Breast epithelium (tissue), 4 donors: ENCODE data around the gene GMDS. TPM values are rescaled to one million over a fixed set of nuclear protein-coding genes. Genes with fewer than 3 reads are reported as not detected.

Experiments
- DNase-seq, 2 donors: peaks; one replicate each; pipeline ENCODE4 v3.0.0-alpha.2; 2019; ENCODE audit warnings: low spot score in 2 of 2
- H3K27ac ChIP-seq, 2 donors: fragments of 200-600 bp; sonication (generic) in 1 of 2; one replicate each; pipeline ENCODE4 v1.5.1; 2016 to 2019; ENCODE audit warnings: mild to moderate bottlenecking in 1 of 2
- H3K27me3 ChIP-seq, 2 donors: fragments of 200-600 bp; sonication (generic) in 1 of 2; one replicate each; pipeline versions ENCODE4 v1.5.1 to v1.6.0; 2017 to 2019; ENCODE audit warnings: control low read depth in 1 of 2, mild to moderate bottlenecking in 1 of 2
- H3K36me3 ChIP-seq: fragments of 200-600 bp; one replicate; pipeline ENCODE4 v1.5.1; 2019
- H3K4me1 ChIP-seq, 2 donors: fragments of 200-600 bp; sonication (generic); one replicate each; pipeline ENCODE4 v1.5.1; 2016 to 2019; ENCODE audit warnings: control low read depth in 1 of 2
- H3K4me3 ChIP-seq, 3 donors: fragments of 200-600 bp; sonication (generic); 1 replicate in 2 of 3; 2 replicates in 1 of 3; pipeline ENCODE4 v1.5.1; 2016 to 2019; ENCODE audit warnings: mild to moderate bottlenecking in 3 of 3, moderate library complexity in 2 of 3
- H3K9me3 ChIP-seq, 2 donors: fragments of 200-600 bp; sonication (generic) in 1 of 2; one replicate each; pipeline ENCODE4 v1.5.1; 2016 to 2019; ENCODE audit warnings: control low read depth in 1 of 2
- CTCF ChIP-seq, 3 donors: fragments of 450-650 bp; IDR thresholded peaks; one replicate each; pipeline ENCODE4 v1.5.1; 2016 to 2017; ENCODE audit warnings: antibody characterized with exemption in 3 of 3, mild to moderate bottlenecking in 3 of 3, moderate library complexity in 3 of 3
- POLR2A ChIP-seq: fragments of 450-650 bp; IDR thresholded peaks from one replicate; pipeline ENCODE4 v1.6.1; 2016; ENCODE audit warnings: antibody characterized with exemption, mild to moderate bottlenecking, moderate library complexity
- POLR2AphosphoS5 ChIP-seq, 3 donors: sonication (generic); formaldehyde crosslinking; IDR thresholded peaks; one replicate each; pipeline ENCODE4 v1.6.1; 2017; ENCODE audit warnings: antibody characterized with exemption in 3 of 3
- intact Hi-C: fragments of 100-400 bp; cut with DNase I; formaldehyde crosslinking; loops from one replicate; pipeline ENCODE4 v1.15.1; 2023; ENCODE audit warnings: low total_unique reads
- total RNA-seq, 3 donors: library from RNA; depleted of rRNA; stranded (reverse); fragments of >200 nt; gene quantifications; one replicate each; pipeline ENCODE4 v1.1.0, GENCODE V29; 2016

The GMDS gene
- total RNA-seq, 3 donors from 2014 or later: 7.5 to 29.2 (median 17.0) TPM

GRCh38 chr6:1872649-1873131 is 372.7 kb downstream of the GMDS start:
- no peaks in the 10 kb centered on the region for H3K36me3 ChIP-seq
- no peaks in the 10 kb centered on the region for H3K4me1 ChIP-seq
- H3K9me3 ChIP-seq: no peaks in the 10 kb centered on the region
- TF ChIP-seq POLR2AphosphoS5 (IDR thresholded peaks at IDR 0.05): no peak
- TF ChIP-seq CTCF (IDR thresholded peaks at IDR 0.05): no peak
- no peak for TF ChIP-seq POLR2A
- DNase-seq: no peak
- no peaks in the 10 kb centered on the region for H3K27me3 ChIP-seq
- H3K4me3 ChIP-seq: no peak overlapping the region
- intact Hi-C loops: no loop called here
- H3K27ac ChIP-seq: no peak overlapping the region

- intact Hi-C loops: no loop called here
- no peaks in the 10 kb centered on the region for H3K27me3 ChIP-seq
- H3K27ac ChIP-seq: no peak overlapping the region
- H3K36me3 ChIP-seq: no peaks in the 10 kb centered on the region
- no peak for DNase-seq
- TF ChIP-seq CTCF (IDR thresholded peaks at IDR 0.05) (no peak), POLR2AphosphoS5 (IDR thresholded peaks at IDR 0.05) (no peak), POLR2A (no peak)
- H3K4me1 ChIP-seq: no peaks in the 10 kb centered on the region
- H3K9me3 ChIP-seq: no peaks in the 10 kb centered on the region
- no peak overlapping the region for H3K4me3 ChIP-seq
Observed at GRCh38 chr6:1871724-1872315, 373.6 kb downstream of the GMDS start.

GRCh38 chr6:1870932-1871331 is 374.5 kb downstream of the GMDS start:
- H3K4me1 ChIP-seq: no peaks in the 10 kb centered on the region
- no peak overlapping the region for H3K27ac ChIP-seq
- no peak overlapping the region for H3K4me3 ChIP-seq
- intact Hi-C loops: no loop called here
- no peaks in the 10 kb centered on the region for H3K27me3 ChIP-seq
- DNase-seq: no peak
- no peaks in the 10 kb centered on the region for H3K9me3 ChIP-seq
- TF ChIP-seq CTCF (IDR thresholded peaks at IDR 0.05) (no peak), POLR2A (no peak), POLR2AphosphoS5 (IDR thresholded peaks at IDR 0.05) (no peak)
- H3K36me3 ChIP-seq: no peaks in the 10 kb centered on the region

GRCh38 chr6:1870251-1870650 is 375.2 kb downstream of the GMDS start:
- no peak for TF ChIP-seq CTCF (IDR thresholded peaks at IDR 0.05)
- TF ChIP-seq POLR2AphosphoS5 (IDR thresholded peaks at IDR 0.05): no peak
- TF ChIP-seq POLR2A: no peak
- DNase-seq: no peak
- Histone ChIP-seq H3K36me3 (no peaks in the 10 kb centered on the region), H3K9me3 (no peaks in the 10 kb centered on the region), H3K27ac (no peak overlapping the region), H3K4me1 (no peaks in the 10 kb centered on the region), H3K4me3 (no peak overlapping the region), H3K27me3 (no peaks in the 10 kb centered on the region)
- intact Hi-C loops: no loop called here

- no peaks in the 10 kb centered on the region for H3K4me1 ChIP-seq
- intact Hi-C loops: no loop called here
- H3K4me3 ChIP-seq: no peak overlapping the region
- H3K36me3 ChIP-seq: no peaks in the 10 kb centered on the region
- DNase-seq: no peak
- no peak overlapping the region for H3K27ac ChIP-seq
- TF ChIP-seq POLR2A: no peak
- TF ChIP-seq POLR2AphosphoS5 (IDR thresholded peaks at IDR 0.05): no peak
- TF ChIP-seq CTCF (IDR thresholded peaks at IDR 0.05): no peak
- H3K27me3 ChIP-seq: no peaks in the 10 kb centered on the region
- no peaks in the 10 kb centered on the region for H3K9me3 ChIP-seq
Observed at GRCh38 chr6:1869769-1870168, 375.6 kb downstream of the GMDS start.
